GM12874 (cell line): ENCODE measurements around the gene DENND2D.

Experiments
- TF ChIP-seq, protein P1 (sequence below): IDR thresholded peaks from 2 replicates; pipeline ENCODE4 v1.5.1; 2011; ENCODE audit warnings: low read depth, mild to moderate bottlenecking, control low read depth, low read length, moderate library complexity; ENCODE audit not compliant: insufficient read depth

The DENND2D gene

DNA sequence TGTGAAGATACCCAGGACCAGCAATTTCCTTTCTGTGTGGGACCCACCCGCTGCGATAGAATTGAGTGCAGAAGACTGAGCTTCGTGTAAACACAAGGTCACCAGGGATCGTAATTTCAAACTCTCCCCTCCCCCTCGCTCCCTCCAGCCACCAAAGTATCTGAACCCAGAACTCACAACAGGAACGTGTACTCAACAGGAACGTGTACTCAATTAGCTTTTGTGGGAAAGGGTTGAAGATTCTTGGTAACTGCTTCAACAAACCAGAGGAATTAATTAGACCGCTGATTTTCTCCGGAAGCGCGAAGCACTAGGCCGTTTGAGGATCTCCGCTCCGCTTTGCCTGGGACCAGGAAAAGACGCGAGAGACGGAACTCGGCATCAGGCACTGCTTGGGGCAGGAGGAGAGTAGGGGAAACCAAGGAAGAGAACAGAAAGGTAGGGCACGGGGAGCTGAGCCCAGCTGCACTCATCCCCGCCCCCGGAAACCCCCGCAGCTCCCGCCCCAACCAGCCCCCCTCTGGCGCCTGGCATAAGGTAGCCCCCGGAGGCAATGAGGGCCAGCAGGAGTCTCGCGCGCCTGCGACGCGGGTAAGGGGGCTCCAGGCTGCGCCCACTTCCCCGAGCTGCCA lies 61.0 kb downstream of the DENND2D start:
- TF ChIP-seq, protein P1, sequence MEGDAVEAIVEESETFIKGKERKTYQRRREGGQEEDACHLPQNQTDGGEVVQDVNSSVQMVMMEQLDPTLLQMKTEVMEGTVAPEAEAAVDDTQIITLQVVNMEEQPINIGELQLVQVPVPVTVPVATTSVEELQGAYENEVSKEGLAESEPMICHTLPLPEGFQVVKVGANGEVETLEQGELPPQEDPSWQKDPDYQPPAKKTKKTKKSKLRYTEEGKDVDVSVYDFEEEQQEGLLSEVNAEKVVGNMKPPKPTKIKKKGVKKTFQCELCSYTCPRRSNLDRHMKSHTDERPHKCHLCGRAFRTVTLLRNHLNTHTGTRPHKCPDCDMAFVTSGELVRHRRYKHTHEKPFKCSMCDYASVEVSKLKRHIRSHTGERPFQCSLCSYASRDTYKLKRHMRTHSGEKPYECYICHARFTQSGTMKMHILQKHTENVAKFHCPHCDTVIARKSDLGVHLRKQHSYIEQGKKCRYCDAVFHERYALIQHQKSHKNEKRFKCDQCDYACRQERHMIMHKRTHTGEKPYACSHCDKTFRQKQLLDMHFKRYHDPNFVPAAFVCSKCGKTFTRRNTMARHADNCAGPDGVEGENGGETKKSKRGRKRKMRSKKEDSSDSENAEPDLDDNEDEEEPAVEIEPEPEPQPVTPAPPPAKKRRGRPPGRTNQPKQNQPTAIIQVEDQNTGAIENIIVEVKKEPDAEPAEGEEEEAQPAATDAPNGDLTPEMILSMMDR, result no peak
